GM12878 (cell line): ENCODE data around the gene SLIT1. TPM values are rescaled to one million over a fixed set of nuclear protein-coding genes. Genes with fewer than 3 reads are reported as not detected.

ENCODE experiments used
- ATAC-seq: fragments of 200-7000 bp; cut with Tn5 transposase; 3 replicates; pipeline ENCODE4 v1.9.1; 2020; ENCODE audit warnings: mild to moderate bottlenecking, moderate library complexity
- BruUV-seq: library from RNA; stranded (reverse); fragments of 400-500 nt; replicated peaks from 2 replicates; lab custom pipeline; 2021; lab: Mats Ljungman, UMichigan
- CTCF ChIA-PET: fragments of 300-600 bp; sonication (Branson Sonifier 250); formaldehyde crosslinking; extraction: SDS; loops from one replicate; lab custom pipeline; 2021; ENCODE audit warnings: inconsistent platforms; lab: Yijun Ruan, JAX
- POLR2A ChIA-PET: fragments of 350-600 bp; formaldehyde crosslinking; extraction: SDS; loops from one replicate; lab custom pipeline; 2021; ENCODE audit warnings: inconsistent platforms; lab: Charles Lee
- RAD21 ChIA-PET: fragments of 300-600 bp; sonication (Branson Sonifier 250); formaldehyde crosslinking; loops from one replicate; lab custom pipeline; 2023; ENCODE audit warnings: antibody characterized with exemption; ENCODE audit not compliant: unreplicated experiment; lab: Charles Lee
- SMC1A ChIA-PET: fragments of 300-600 bp; sonication (Branson Sonifier 250); formaldehyde crosslinking; loops from one replicate; lab custom pipeline; 2023; ENCODE audit not compliant: unreplicated experiment, uncharacterized antibody; lab: Charles Lee
- DNase-seq: peaks from one replicate; pipeline ENCODE4 v3.0.0-alpha.2; 2011; ENCODE audit warnings: low read depth, low spot score
- FAIRE-seq: peaks from 3 replicates; lab custom pipeline; 2011; peaks lifted over from hg19 to GRCh38; lab: Jason Lieb, UNC
- H2AFZ ChIP-seq: 2 replicates; pipeline ENCODE4 v1.6.0; 2011; ENCODE audit warnings: low read depth, low read length, control low read depth; ENCODE audit not compliant: control insufficient read depth
- H3K27ac ChIP-seq: 2 replicates; pipeline ENCODE4 v1.5.1; 2011; ENCODE audit warnings: control low read depth; ENCODE audit not compliant: control insufficient read depth, insufficient read depth
- H3K27me3 ChIP-seq, 2 experiments: replicated peaks in 1 of 2; 2 replicates each; pipeline versions ENCODE4 v1.6.0 to v1.6.1; 2011; ENCODE audit warnings: low read length in 1 of 2; ENCODE audit not compliant: control insufficient read depth in 2 of 2, insufficient read depth in 2 of 2
- H3K36me3 ChIP-seq, 2 experiments: 2 replicates each; pipeline ENCODE4 v1.5.1; 2011; ENCODE audit warnings: low read length in 1 of 2; ENCODE audit not compliant: control insufficient read depth in 2 of 2, insufficient read depth in 2 of 2
- H3K4me1 ChIP-seq: 2 replicates; pipeline ENCODE4 v1.6.1; 2011; ENCODE audit warnings: mild to moderate bottlenecking, low read length, moderate library complexity, mixed read lengths; ENCODE audit not compliant: control insufficient read depth, insufficient read depth
- H3K4me2 ChIP-seq: 2 replicates; pipeline ENCODE4 v1.6.0; 2011; ENCODE audit warnings: control low read depth; ENCODE audit not compliant: control insufficient read depth, insufficient read depth
- H3K4me3 ChIP-seq: fragments of 200-600 bp; sonication (generic); 2 replicates; pipeline ENCODE4 v1.5.1; 2016
- H3K79me2 ChIP-seq: 2 replicates; pipeline ENCODE4 v1.6.0; 2011; ENCODE audit warnings: low read length; ENCODE audit not compliant: control insufficient read depth, insufficient read depth
- H3K9ac ChIP-seq: 2 replicates; pipeline ENCODE4 v1.8.0; 2011; ENCODE audit warnings: low read length, control low read depth, mixed read lengths; ENCODE audit not compliant: control insufficient read depth, insufficient read depth
- H3K9me3 ChIP-seq: replicated peaks from 3 replicates; pipeline ENCODE4 v1.5.1; 2011; ENCODE audit warnings: mild to moderate bottlenecking, low read length; ENCODE audit not compliant: control insufficient read depth, insufficient read depth
- H4K20me1 ChIP-seq: 2 replicates; pipeline ENCODE4 v1.6.0; 2011; ENCODE audit not compliant: control insufficient read depth, insufficient read depth
- ASH2L ChIP-seq: fragments of 300-600, 200-600 bp; sonication (generic); IDR thresholded peaks from 2 replicates; pipeline ENCODE4 v1.6.1; 2017; ENCODE audit warnings: low read depth, mild to moderate bottlenecking, borderline replicate concordance
- CHD2 ChIP-seq: IDR thresholded peaks from 2 replicates; pipeline ENCODE4 v1.6.1; 2011; ENCODE audit warnings: low read depth, low read length, improper control_type of control experiment, borderline replicate concordance
- CHD4 ChIP-seq: fragments of 200-600 bp; sonication (generic); IDR thresholded peaks from 2 replicates; pipeline ENCODE4 v1.6.1; 2016; ENCODE audit warnings: mild to moderate bottlenecking
- NFIC ChIP-seq: IDR thresholded peaks from 2 replicates; pipeline ENCODE4 v1.6.1; 2012; ENCODE audit warnings: low read depth, mild to moderate bottlenecking, inconsistent platforms, low read length, moderate library complexity
- NFXL1 ChIP-seq: fragments of 450-650 bp; IDR thresholded peaks from 2 replicates; pipeline ENCODE4 v1.6.1; 2017; ENCODE audit warnings: antibody characterized with exemption, mild to moderate bottlenecking, borderline replicate concordance
- NR2C1 ChIP-seq: fragments of 450-650 bp; IDR thresholded peaks from 2 replicates; pipeline ENCODE4 v1.6.1; 2017; ENCODE audit warnings: antibody characterized with exemption, mild to moderate bottlenecking, moderate library complexity
- ZNF687 ChIP-seq: fragments of 450-650 bp; IDR thresholded peaks from 2 replicates; pipeline ENCODE4 v1.6.1; 2017; ENCODE audit warnings: mild to moderate bottlenecking, moderate library complexity
- WGBS: methylation state at CpG from one replicate; pipeline ENCODE4 v1.1.6; 2016; ENCODE audit warnings: low lambda C conversion rate; ENCODE audit not compliant: insufficient replicate concordance, insufficient coverage; ENCODE audit errors: missing lambda C conversion rate; 5-methylcytosine and 5-hydroxymethylcytosine counted together
- in situ Hi-C: fragments of 300-500 bp; cut with MboI; formaldehyde crosslinking; loops from 9 replicates; pipeline ENCODE4 v1.14.3; 2018; ENCODE audit warnings: mixed read lengths
- intact Hi-C: fragments of 100-400 bp; cut with micrococcal nuclease; formaldehyde crosslinking; loops from one replicate; pipeline ENCODE4 v1.14.2; 2022; ENCODE audit not compliant: unreplicated experiment
- polyA plus RNA-seq, 11 experiments: library from polyadenylated mRNA; depleted of rRNA in 4 of 11; unstranded in 6 of 11; stranded (reverse) in 5 of 11; fragments of >200 nt; fragmentation: Nextera tagmentation in 4 of 11; fragmentation: Illumina TruSeq in 1 of 11; extraction: Ambion mirVana in 4 of 11; extraction: Trizol in 1 of 11; gene quantifications; 1 replicate in 1 of 11; 2 replicates in 10 of 11; pipeline versions ENCODE4 v1.2.1 to v1.2.3, GENCODE V29; 2011 to 2016; ENCODE audit warnings: inconsistent platforms in 2 of 11, missing spikeins in 2 of 11, low read depth in 1 of 11
- total RNA-seq, 4 experiments: library from RNA; depleted of rRNA in 3 of 4; stranded (reverse); fragments of >200 nt in 3 of 4; fragmentation: Illumina TruSeq in 1 of 4; extraction: Trizol in 1 of 4; gene quantifications; 2 replicates each; pipeline versions ENCODE4 v1.2.1 to v1.2.3, GENCODE V29; 2013 to 2021
- TF ChIP-seq, protein P1 (sequence below): fragments of 450-650 bp; IDR thresholded peaks from 2 replicates; pipeline ENCODE4 v1.6.1; 2018; ENCODE audit warnings: borderline replicate concordance, mild to moderate bottlenecking; ENCODE audit not compliant: partially characterized antibody
- TF ChIP-seq, protein P2 (sequence below): fragments of 150-350 bp; IDR thresholded peaks from 2 replicates; pipeline ENCODE4 v1.6.1; 2016; ENCODE audit warnings: low read depth, low read length

SLIT1 gene
- total and polyA plus RNA-seq, 10 of the 15 experiments (the other 5 are each of a cell fraction or from before 2014, with no cell fraction given): 0.04 to 0.19 (median 0.06) TPM; not detected in 4

- POLR2A ChIA-PET: no interaction called here
- CTCF ChIA-PET: interaction anchor here (1.2 to 19.9 kb wide), 5 partner anchors 9 to 125 kb away, joined by 3 to 651 read pairs (median 7); no protein-coding TSS in a partner anchor
- in situ Hi-C loops: no loop called here
These were observed 106.8 kb downstream of the SLIT1 start for GRCh38 chr10:97078938-97079445.

More at GRCh38 chr10:97078938-97079445, 106.8 kb downstream of the SLIT1 start:
- Histone ChIP-seq H3K9ac (no peak overlapping the region), H3K79me2 (no peaks in the 10 kb centered on the region), H3K9me3 (no peaks in the 10 kb centered on the region), H2AFZ (no peak overlapping the region), H3K4me2 (no peak overlapping the region), H3K27ac (no peak overlapping the region), H3K27me3 (peaks cover 0 to 4% of the 10 kb centered on the region in 2 experiments; a peak in 2 of 4 replicates), H3K36me3 (no peaks in the 10 kb centered on the region), H4K20me1 (no peaks in the 10 kb centered on the region), H3K4me1 (no peaks in the 10 kb centered on the region), H3K4me3 (no peak overlapping the region)
- no peak for DNase-seq
- SMC1A ChIA-PET: interaction anchor here (1.1 to 3.1 kb wide), 2 partner anchors 131 to 135 kb away, joined by 3 to 15 read pairs; no protein-coding TSS in a partner anchor
- no peak for FAIRE-seq
- intact Hi-C loops: no loop called here
- no TSS peak for BruUV-seq
- TF ChIP-seq NFXL1 (no peak), CHD4 (no peak), ASH2L (no peak), ZNF687 (no peak), NFIC (no peak), CHD2 (no peak), NR2C1 (no peak)
- TF ChIP-seq, protein P1, sequence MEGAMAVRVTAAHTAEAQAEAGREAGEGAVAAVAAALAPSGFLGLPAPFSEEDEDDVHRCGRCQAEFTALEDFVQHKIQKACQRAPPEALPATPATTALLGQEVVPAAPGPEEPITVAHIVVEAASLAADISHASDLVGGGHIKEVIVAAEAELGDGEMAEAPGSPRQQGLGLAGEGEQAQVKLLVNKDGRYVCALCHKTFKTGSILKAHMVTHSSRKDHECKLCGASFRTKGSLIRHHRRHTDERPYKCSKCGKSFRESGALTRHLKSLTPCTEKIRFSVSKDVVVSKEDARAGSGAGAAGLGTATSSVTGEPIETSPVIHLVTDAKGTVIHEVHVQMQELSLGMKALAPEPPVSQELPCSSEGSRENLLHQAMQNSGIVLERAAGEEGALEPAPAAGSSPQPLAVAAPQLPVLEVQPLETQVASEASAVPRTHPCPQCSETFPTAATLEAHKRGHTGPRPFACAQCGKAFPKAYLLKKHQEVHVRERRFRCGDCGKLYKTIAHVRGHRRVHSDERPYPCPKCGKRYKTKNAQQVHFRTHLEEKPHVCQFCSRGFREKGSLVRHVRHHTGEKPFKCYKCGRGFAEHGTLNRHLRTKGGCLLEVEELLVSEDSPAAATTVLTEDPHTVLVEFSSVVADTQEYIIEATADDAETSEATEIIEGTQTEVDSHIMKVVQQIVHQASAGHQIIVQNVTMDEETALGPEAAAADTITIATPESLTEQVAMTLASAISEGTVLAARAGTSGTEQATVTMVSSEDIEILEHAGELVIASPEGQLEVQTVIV: no peak
- TF ChIP-seq, protein P2, sequence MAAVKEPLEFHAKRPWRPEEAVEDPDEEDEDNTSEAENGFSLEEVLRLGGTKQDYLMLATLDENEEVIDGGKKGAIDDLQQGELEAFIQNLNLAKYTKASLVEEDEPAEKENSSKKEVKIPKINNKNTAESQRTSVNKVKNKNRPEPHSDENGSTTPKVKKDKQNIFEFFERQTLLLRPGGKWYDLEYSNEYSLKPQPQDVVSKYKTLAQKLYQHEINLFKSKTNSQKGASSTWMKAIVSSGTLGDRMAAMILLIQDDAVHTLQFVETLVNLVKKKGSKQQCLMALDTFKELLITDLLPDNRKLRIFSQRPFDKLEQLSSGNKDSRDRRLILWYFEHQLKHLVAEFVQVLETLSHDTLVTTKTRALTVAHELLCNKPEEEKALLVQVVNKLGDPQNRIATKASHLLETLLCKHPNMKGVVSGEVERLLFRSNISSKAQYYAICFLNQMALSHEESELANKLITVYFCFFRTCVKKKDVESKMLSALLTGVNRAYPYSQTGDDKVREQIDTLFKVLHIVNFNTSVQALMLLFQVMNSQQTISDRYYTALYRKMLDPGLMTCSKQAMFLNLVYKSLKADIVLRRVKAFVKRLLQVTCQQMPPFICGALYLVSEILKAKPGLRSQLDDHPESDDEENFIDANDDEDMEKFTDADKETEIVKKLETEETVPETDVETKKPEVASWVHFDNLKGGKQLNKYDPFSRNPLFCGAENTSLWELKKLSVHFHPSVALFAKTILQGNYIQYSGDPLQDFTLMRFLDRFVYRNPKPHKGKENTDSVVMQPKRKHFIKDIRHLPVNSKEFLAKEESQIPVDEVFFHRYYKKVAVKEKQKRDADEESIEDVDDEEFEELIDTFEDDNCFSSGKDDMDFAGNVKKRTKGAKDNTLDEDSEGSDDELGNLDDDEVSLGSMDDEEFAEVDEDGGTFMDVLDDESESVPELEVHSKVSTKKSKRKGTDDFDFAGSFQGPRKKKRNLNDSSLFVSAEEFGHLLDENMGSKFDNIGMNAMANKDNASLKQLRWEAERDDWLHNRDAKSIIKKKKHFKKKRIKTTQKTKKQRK: no peak
- WGBS: 50% methylated on average over 2 of the region's 2 CpGs
- RAD21 ChIA-PET: interaction anchor here (1.2 kb wide), 1 partner anchor 132 kb away, joined by 4 read pairs; no protein-coding TSS in a partner anchor
- ATAC-seq: no peak
